PC-9 (cell line): ENCODE data around the gene AKAP6. TPM values are rescaled to one million over a fixed set of nuclear protein-coding genes. Genes with fewer than 3 reads are reported as not detected.

Experiments used
- BruUV-seq: library from RNA; stranded (reverse); fragments of 400-500 nt; replicated peaks from 2 replicates; lab custom pipeline; 2021; lab: Mats Ljungman, UMichigan
- CTCF ChIA-PET: fragments of 300-600 bp; sonication (Branson Sonifier 250); formaldehyde crosslinking; loops from one replicate; lab custom pipeline; 2022; ENCODE audit warnings: antibody characterized with exemption; lab: Charles Lee
- POLR2A ChIA-PET: fragments of 300-600 bp; sonication (Branson Sonifier 250); formaldehyde crosslinking; loops from one replicate; lab custom pipeline; 2022; ENCODE audit warnings: antibody characterized with exemption; ENCODE audit not compliant: unreplicated experiment; lab: Charles Lee
- DNase-seq, 2 experiments: peaks; one replicate each; pipeline versions ENCODE4 v3.0.0 to v3.0.0-alpha.2; 2015 to 2022; ENCODE audit warnings: mixed read lengths in 1 of 2
- H2AFZ ChIP-seq: fragments of 200-600 bp; sonication (generic); 2 replicates; pipeline ENCODE4 v1.8.1; 2017; ENCODE audit warnings: antibody characterized with exemption
- H3F3A ChIP-seq: fragments of 200-600 bp; sonication (generic); 2 replicates; pipeline ENCODE4 v1.8.1; 2017; ENCODE audit warnings: antibody characterized with exemption, mild to moderate bottlenecking, low read depth; ENCODE audit not compliant: insufficient read depth
- H3K27ac ChIP-seq: fragments of 200-600 bp; sonication (generic); 2 replicates; pipeline ENCODE4 v1.6.1; 2016; ENCODE audit warnings: mixed run types
- H3K27me3 ChIP-seq: fragments of 200-600 bp; sonication (generic); 2 replicates; pipeline ENCODE4 v1.6.1; 2016; ENCODE audit warnings: low read depth, mixed run types; ENCODE audit not compliant: insufficient read depth
- H3K36me3 ChIP-seq: fragments of 200-600 bp; sonication (generic); 2 replicates; pipeline ENCODE4 v1.6.1; 2016; ENCODE audit warnings: low read depth, mixed run types
- H3K4me1 ChIP-seq: fragments of 200-600 bp; sonication (generic); replicated peaks from 2 replicates; pipeline ENCODE4 v1.6.1; 2016; ENCODE audit warnings: mixed run types; ENCODE audit not compliant: insufficient read depth
- H3K4me2 ChIP-seq: fragments of 200-600 bp; sonication (generic); 2 replicates; pipeline ENCODE4 v1.6.1; 2017; ENCODE audit warnings: mixed run types
- H3K4me3 ChIP-seq: fragments of 200-600 bp; sonication (generic); 2 replicates; pipeline ENCODE4 v1.6.1; 2016; ENCODE audit warnings: mixed run types
- H3K79me2 ChIP-seq: fragments of 200-600 bp; sonication (generic); 2 replicates; pipeline ENCODE4 v1.6.1; 2017; ENCODE audit warnings: low read depth, mixed run types
- H3K9me2 ChIP-seq: fragments of 200-600 bp; sonication (generic); 2 replicates; pipeline ENCODE4 v1.8.1; 2017; ENCODE audit warnings: mild to moderate bottlenecking; ENCODE audit not compliant: insufficient read depth
- H3K9me3 ChIP-seq: fragments of 200-600 bp; sonication (generic); 2 replicates; pipeline ENCODE4 v1.8.1; 2016; ENCODE audit warnings: low read depth; ENCODE audit not compliant: insufficient read depth
- H4K20me1 ChIP-seq: fragments of 200-600 bp; sonication (generic); 2 replicates; pipeline ENCODE4 v1.8.1; 2017; ENCODE audit not compliant: insufficient read depth
- CTCF ChIP-seq: fragments of 200-600 bp; sonication (generic); conservative IDR thresholded peaks from 2 replicates; pipeline ENCODE4 v1.6.1; 2017; ENCODE audit warnings: mixed run types, antibody characterized with exemption, mild to moderate bottlenecking, moderate library complexity
- EZH2 ChIP-seq: fragments of 200-600 bp; sonication (generic); IDR thresholded peaks from 2 replicates; pipeline ENCODE4 v1.8.0; 2017; ENCODE audit warnings: antibody characterized with exemption, low read depth
- intact Hi-C: fragments of 100-400 bp; cut with micrococcal nuclease; formaldehyde crosslinking; loops from one replicate; pipeline ENCODE4 v1.10.0; 2022; ENCODE audit not compliant: unreplicated experiment
- total RNA-seq: library from RNA; stranded (reverse); gene quantifications from 2 replicates; pipeline ENCODE4 v1.2.3, GENCODE V29; 2021

Gene AKAP6
- total RNA-seq, 1 experiment from 2014 or later = 2.8 TPM

GRCh38 chr14:32508281-32508680 is 179.2 kb downstream of the AKAP6 start:
- no peak for TF ChIP-seq CTCF
- no peak for TF ChIP-seq EZH2
- DNase-seq = no peak
- Histone ChIP-seq H2AFZ (no peak overlapping the region), H3K4me3 (no peak overlapping the region), H4K20me1 (no peaks in the 10 kb centered on the region), H3K27me3 (no peaks in the 10 kb centered on the region), H3F3A (peaks cover 10% of the 10 kb centered on the region; the same call in 1 of the 2 replicates), H3K27ac (peak overlapping the region; percentile 91), H3K36me3 (no peaks in the 10 kb centered on the region), H3K79me2 (no peaks in the 10 kb centered on the region), H3K4me1 (peaks cover 28% of the 10 kb centered on the region), H3K4me2 (peak overlapping the region; percentile 54), H3K9me3 (no peaks in the 10 kb centered on the region), H3K9me2 (no peaks in the 10 kb centered on the region)
- intact Hi-C loops = no loop called here
- no TSS peak for BruUV-seq
- CTCF ChIA-PET = no interaction called here
- POLR2A ChIA-PET = interaction anchor here (0.6 kb wide), 1 partner anchor 430 kb away, joined by 4 read pairs; no protein-coding TSS in a partner anchor

GRCh38 chr14:32509632-32510187 is 180.6 kb downstream of the AKAP6 start:
- no peaks in the 10 kb centered on the region for H4K20me1 ChIP-seq
- H3K36me3 ChIP-seq = no peaks in the 10 kb centered on the region
- ChIA-PET CTCF (no interaction called here), POLR2A (no interaction called here)
- TF ChIP-seq CTCF (no peak), EZH2 (no peak)
- H3K9me2 ChIP-seq = no peaks in the 10 kb centered on the region
- peaks cover 10% of the 10 kb centered on the region; the same call in 1 of the 2 replicates for H3F3A ChIP-seq
- no peaks in the 10 kb centered on the region for H3K27me3 ChIP-seq
- no peak overlapping the region for H3K27ac ChIP-seq
- BruUV-seq = no TSS peak
- H3K4me3 ChIP-seq = no peak overlapping the region
- intact Hi-C loops = loop anchor here (1.0 kb wide), 1 partner anchor 36 kb away; no protein-coding TSS in a partner anchor
- H3K4me2 ChIP-seq = no peak overlapping the region
- H3K79me2 ChIP-seq = no peaks in the 10 kb centered on the region
- no peaks in the 10 kb centered on the region for H3K9me3 ChIP-seq
- peaks cover 41% of the 10 kb centered on the region for H3K4me1 ChIP-seq
- DNase-seq = peak in 1 of 2 experiments; percentile 50
- H2AFZ ChIP-seq = no peak overlapping the region

- Histone ChIP-seq H3K36me3 (no peaks in the 10 kb centered on the region), H3K4me2 (no peak overlapping the region), H3K9me2 (no peaks in the 10 kb centered on the region), H4K20me1 (no peaks in the 10 kb centered on the region), H3K79me2 (no peaks in the 10 kb centered on the region), H3K27ac (no peak overlapping the region), H3K4me1 (peaks cover 45% of the 10 kb centered on the region), H3K27me3 (no peaks in the 10 kb centered on the region), H2AFZ (no peak overlapping the region; the same call in 1 of the 2 replicates), H3K4me3 (no peak overlapping the region), H3F3A (peaks cover 10% of the 10 kb centered on the region; the same call in 1 of the 2 replicates), H3K9me3 (no peaks in the 10 kb centered on the region)
- no peak for DNase-seq
- intact Hi-C loops = no loop called here
- BruUV-seq = no TSS peak
- TF ChIP-seq CTCF (no peak), EZH2 (no peak)
- ChIA-PET CTCF (interaction anchor here (0.7 kb wide), 1 partner anchor 72 kb away, joined by 6 read pairs; no protein-coding TSS in a partner anchor), POLR2A (no interaction called here)
Measured at GRCh38 chr14:32510815-32511214, 181.7 kb downstream of the AKAP6 start.
